ENCODE data around the gene HSD17B12. TPM values are rescaled to one million over a fixed set of nuclear protein-coding genes. Genes with fewer than 3 reads are reported as not detected.

HSD17B12 gene
- total and polyA plus RNA-seq, 2 of the 8 experiments (the other 6 are each of a cell fraction or from before 2014, with no cell fraction given): 46.0 to 121 TPM

GRCh38 chr11:43903078-43903477 lies 222.5 kb downstream of the HSD17B12 start:
- H3K79me2 ChIP-seq (ENCODE audit: control insufficient read depth in 1 of 2, insufficient read depth in 2 of 2, low read length in 2 of 2): no peaks in the 10 kb centered on the region
- H4K20me1 ChIP-seq (replicated peaks in 1 of 2; ENCODE audit: control insufficient read depth in 1 of 2, insufficient read depth in 2 of 2, low read length in 2 of 2): no peaks in the 10 kb centered on the region
- no peak overlapping the region for H2BK120ac ChIP-seq (replicated peaks; ENCODE audit: low read depth, low read length)
- H3K9ac ChIP-seq (replicated peaks in 1 of 4; ENCODE audit: extremely low read depth in 1 of 4, low read depth in 3 of 4, low read length in 3 of 4): no peak overlapping the region
- H3K4me3 ChIP-seq (ENCODE audit: extremely low read depth in 1 of 4, insufficient read depth in 2 of 4, low read depth in 3 of 4, low read length in 4 of 4): no peak overlapping the region
- H4K8ac ChIP-seq (ENCODE audit: extremely low read depth, insufficient read depth, low read length): no peak overlapping the region
- H3K36me3 ChIP-seq (ENCODE audit: control insufficient read depth in 2 of 4, insufficient read depth in 4 of 4, low read length in 3 of 4): peaks cover 0 to 4% (median 0%) of the 10 kb centered on the region in 4 experiments; a peak in 1 of 8 replicates
- no peak overlapping the region for H3K56ac ChIP-seq (replicated peaks; ENCODE audit: insufficient read length, low read depth, low read length)
- no peak overlapping the region for H3K4me2 ChIP-seq (ENCODE audit: insufficient read depth in 1 of 2, low read depth in 2 of 2, low read length in 2 of 2)
- no peak for DNase-seq (ENCODE audit: low read depth in 1 of 2, low spot score in 2 of 2)
- no peaks in the 10 kb centered on the region; the same call in 1 of the 2 replicates for H3K23me2 ChIP-seq (ENCODE audit: low read depth, low read length)
- no peak overlapping the region for H2BK5ac ChIP-seq (ENCODE audit: low read depth, low read length)
- no peak for FAIRE-seq
- no peak overlapping the region for H2AK5ac ChIP-seq (ENCODE audit: low read depth, low read length)
- H3K9me3 ChIP-seq (ENCODE audit: insufficient read depth in 2 of 2, low read depth in 1 of 2, low read length in 1 of 2): peaks cover 0 to 3% of the 10 kb centered on the region in 2 experiments; a peak in 1 of 4 replicates
- no peak overlapping the region for H2AFZ ChIP-seq (ENCODE audit: low read length)
- H2BK12ac ChIP-seq (ENCODE audit: low read depth, low read length): no peak overlapping the region
- H4K91ac ChIP-seq (replicated peaks; ENCODE audit: insufficient read length, low read length): no peak overlapping the region
- no peak overlapping the region for H3K14ac ChIP-seq (ENCODE audit: insufficient read length)
- no peak overlapping the region for H2BK20ac ChIP-seq (ENCODE audit: low read length)
- whole genome bisulfite sequencing, 2 experiments (ENCODE audit: extremely low coverage in 1 of 2, insufficient coverage in 1 of 2, insufficient read length in 1 of 2, insufficient replicate concordance in 2 of 2, low coverage in 1 of 2, low lambda C conversion rate in 2 of 2, missing lambda C conversion rate in 1 of 2): 90% methylated on average over 2 of the region's 2 CpGs; no CpG with 5 or more reads in 1 of the 2 experiments
- no peak overlapping the region for H3K27ac ChIP-seq (ENCODE audit: low read depth, low read length)
- POLR2A ChIA-PET (ENCODE audit: partially characterized antibody): no interaction called here
- H3K23ac ChIP-seq (ENCODE audit: insufficient read length): no peak overlapping the region
- H3K4ac ChIP-seq (replicated peaks; ENCODE audit: insufficient read length, low read depth, low read length): no peak overlapping the region
- H2BK15ac ChIP-seq (ENCODE audit: low read length): no peak overlapping the region
- H3K4me1 ChIP-seq (replicated peaks in 1 of 4; ENCODE audit: control insufficient read depth in 3 of 4, insufficient read depth in 4 of 4, low read length in 3 of 4): no peaks in the 10 kb centered on the region
- CTCF ChIA-PET (ENCODE audit: partially characterized antibody): interaction anchor here (0.9 to 7.1 kb wide), 8 partner anchors 9 to 51 kb away, joined by 3 to 42 read pairs (median 3); no protein-coding TSS in a partner anchor
- TF ChIP-seq SP1 (IDR thresholded peaks at IDR 0.05; ENCODE audit: low read depth, low read length) (no peak), EZH2 (IDR thresholded peaks at IDR 0.05; ENCODE audit: low read depth, low read length, severe bottlenecking) (no peak), NRF1 (IDR thresholded peaks at IDR 0.05; ENCODE audit: low read depth, low read length) (no peak), USF2 (IDR thresholded peaks at IDR 0.05; ENCODE audit: low read length) (no peak), RAD21 (IDR thresholded peaks at IDR 0.05 in 1 of 2, conservative IDR thresholded peaks at IDR 0.05 in 1 of 2; ENCODE audit: low read depth in 2 of 2, low read length in 2 of 2) (no peak), GABPA (IDR thresholded peaks at IDR 0.05; ENCODE audit: borderline replicate concordance, insufficient read depth, low read length) (no peak)
- H3K27me3 ChIP-seq (replicated peaks in 1 of 4; ENCODE audit: control insufficient read depth in 3 of 4, extremely low read depth in 1 of 4, insufficient read depth in 3 of 4, low read length in 3 of 4): no peaks in the 10 kb centered on the region; a peak in 1 of 7 replicates
- no peaks in the 10 kb centered on the region for H3K79me1 ChIP-seq (ENCODE audit: low read depth, low read length)
- H3K18ac ChIP-seq (ENCODE audit: extremely low read depth, low read length): no peak overlapping the region
- H4K5ac ChIP-seq (ENCODE audit: insufficient read length, low read depth, low read length): no peak overlapping the region

All from H1 (cell line).